SK-N-MC (cell line): ENCODE results near the gene UTP25.

Source experiments
- EZH2 ChIP-seq: fragments of 200-600 bp; sonication (generic); IDR thresholded peaks from one replicate; pipeline ENCODE4 v1.6.1; 2017; ENCODE audit warnings: antibody characterized with exemption
- POLR2AphosphoS5 ChIP-seq: IDR thresholded peaks from 2 replicates; pipeline ENCODE4 v1.6.1; 2012; ENCODE audit warnings: mild to moderate bottlenecking, low read depth, low read length, borderline replicate concordance

DNA sequence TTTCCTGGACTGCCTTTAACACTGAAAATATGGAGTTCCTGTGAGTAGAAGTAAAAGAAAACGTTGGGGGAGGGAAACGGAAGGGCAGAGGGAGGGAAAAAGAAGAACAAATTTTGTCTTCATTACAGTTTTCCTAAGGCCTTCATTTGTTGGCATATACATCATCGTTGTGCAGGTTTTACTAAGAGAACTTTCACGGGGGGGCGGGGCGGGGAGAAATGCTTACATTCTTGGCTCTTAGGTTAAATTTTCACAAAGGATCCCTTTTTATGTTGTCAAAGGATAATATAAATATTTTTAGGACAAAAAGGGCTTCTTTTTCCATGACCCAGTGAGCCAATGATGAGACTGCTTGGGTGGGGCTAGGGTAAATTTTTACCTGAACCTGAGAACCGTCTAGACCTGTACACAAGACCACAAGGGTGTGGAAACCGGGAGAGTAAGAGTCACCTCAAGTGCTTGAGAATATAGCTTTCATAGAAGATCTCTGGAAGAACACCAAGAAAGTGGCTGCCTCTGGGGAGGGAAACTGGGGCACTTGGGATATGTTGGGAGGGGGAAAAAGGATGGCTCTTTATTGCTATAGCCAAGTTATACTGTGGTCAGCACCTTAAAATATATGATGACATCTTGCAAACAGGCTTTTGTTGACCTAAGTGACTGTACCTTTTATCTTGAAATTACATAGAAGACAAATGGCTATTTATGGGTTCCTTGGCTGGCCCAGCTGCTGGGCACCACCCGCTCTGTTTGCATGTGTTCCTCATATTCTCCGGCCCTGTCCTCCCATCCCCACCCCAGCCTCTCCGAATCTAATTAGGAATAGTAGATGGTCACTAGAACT is 2.0 kb upstream of the UTP25 start:
- no peak for TF ChIP-seq POLR2AphosphoS5
- no peak for TF ChIP-seq EZH2
